IMR-90 (cell line): ENCODE data around the gene USP53. TPM values are rescaled to one million over a fixed set of nuclear protein-coding genes. Genes with fewer than 3 reads are reported as not detected.
A peak's percentile ranks its signal among the peaks of the same experiment; 100 is the strongest.

Experiments
- ATAC-seq: fragments of 200-7000 bp; cut with Tn5 transposase; 2 replicates; pipeline ENCODE4 v1.9.1; 2020; ENCODE audit warnings: low read depth, mild to moderate bottlenecking, moderate library complexity
- BruUV-seq: library from RNA; stranded (reverse); fragments of 400-500 nt; replicated peaks from 2 replicates; lab custom pipeline; 2021; lab: Mats Ljungman, UMichigan
- CTCF ChIA-PET: fragments of 300-600 bp; formaldehyde crosslinking; extraction: SDS; loops from one replicate; lab custom pipeline; 2021; ENCODE audit warnings: antibody characterized with exemption; lab: Yijun Ruan, JAX
- POLR2A ChIA-PET: fragments of 300-600 bp; sonication (Branson Sonifier 250); formaldehyde crosslinking; loops from one replicate; lab custom pipeline; 2022; ENCODE audit warnings: antibody characterized with exemption; ENCODE audit not compliant: unreplicated experiment; lab: Charles Lee
- DNase-seq: peaks from one replicate; pipeline ENCODE4 v3.0.0; 2013
- H2AFZ ChIP-seq: replicated peaks from 2 replicates; pipeline ENCODE3; 2013; ENCODE audit warnings: low read length, mild to moderate bottlenecking; ENCODE audit not compliant: poor library complexity
- H2AK5ac ChIP-seq: 2 replicates; pipeline ENCODE4 v1.6.1; 2013; ENCODE audit warnings: low read depth, low read length, inconsistent platforms
- H2AK9ac ChIP-seq: replicated peaks from 2 replicates; pipeline ENCODE3; 2013; ENCODE audit warnings: mild to moderate bottlenecking, low read depth, low read length, moderate library complexity; ENCODE audit not compliant: poor library complexity
- H2BK120ac ChIP-seq: 2 replicates; pipeline ENCODE4 v1.6.1; 2013; ENCODE audit warnings: low read depth, low read length, inconsistent platforms
- H2BK15ac ChIP-seq: 3 replicates; pipeline ENCODE4 v1.6.1; 2013; ENCODE audit warnings: low read depth, low read length, inconsistent platforms
- H2BK20ac ChIP-seq: 2 replicates; pipeline ENCODE4 v1.6.1; 2013; ENCODE audit warnings: low read depth, mild to moderate bottlenecking, inconsistent platforms, low read length, moderate library complexity
- H2BK5ac ChIP-seq: 2 replicates; pipeline ENCODE4 v1.6.1; 2013; ENCODE audit warnings: mild to moderate bottlenecking, low read depth, low read length, inconsistent platforms; ENCODE audit not compliant: poor library complexity, severe bottlenecking
- H3K14ac ChIP-seq: replicated peaks from 2 replicates; pipeline ENCODE4 v1.6.1; 2013; ENCODE audit warnings: low read depth, low read length, inconsistent platforms
- H3K18ac ChIP-seq: 2 replicates; pipeline ENCODE4 v1.6.1; 2013; ENCODE audit warnings: low read depth, low read length, control low read depth
- H3K23ac ChIP-seq: 2 replicates; pipeline ENCODE4 v1.6.1; 2013; ENCODE audit warnings: low read depth, low read length, inconsistent platforms
- H3K27ac ChIP-seq: 2 replicates; pipeline ENCODE4 v1.5.1; 2013; ENCODE audit warnings: mild to moderate bottlenecking, control low read depth, low read length; ENCODE audit not compliant: insufficient read depth
- H3K27me3 ChIP-seq: 2 replicates; pipeline ENCODE4 v1.6.1; 2013; ENCODE audit warnings: low read length; ENCODE audit not compliant: control insufficient read depth, insufficient read depth
- H3K36me3 ChIP-seq: 2 replicates; pipeline ENCODE4 v1.6.1; 2013; ENCODE audit warnings: low read length, mixed read lengths; ENCODE audit not compliant: control insufficient read depth, insufficient read depth
- H3K4ac ChIP-seq: 2 replicates; pipeline ENCODE4 v1.6.1; 2013; ENCODE audit warnings: low read depth, low read length, inconsistent platforms
- H3K4me1 ChIP-seq: 2 replicates; pipeline ENCODE4 v1.6.1; 2013; ENCODE audit warnings: low read length, mixed read lengths; ENCODE audit not compliant: control insufficient read depth, insufficient read depth
- H3K4me2 ChIP-seq: 2 replicates; pipeline ENCODE4 v1.6.1; 2013; ENCODE audit warnings: low read depth, mild to moderate bottlenecking, control low read depth, low read length, moderate library complexity
- H3K4me3 ChIP-seq: 2 replicates; pipeline ENCODE4 v1.5.1; 2013; ENCODE audit warnings: low read depth, mild to moderate bottlenecking, control low read depth, low read length, moderate library complexity; ENCODE audit not compliant: insufficient read depth
- H3K56ac ChIP-seq: 2 replicates; pipeline ENCODE4 v1.6.1; 2013; ENCODE audit warnings: low read length, inconsistent platforms; ENCODE audit not compliant: insufficient read depth; ENCODE audit errors: extremely low read depth
- H3K79me1 ChIP-seq, 2 experiments: 2 replicates each; pipeline ENCODE4 v1.6.1; 2013; ENCODE audit warnings: low read length in 2 of 2, inconsistent platforms in 1 of 2, low read depth in 1 of 2
- H3K9ac ChIP-seq: 2 replicates; pipeline ENCODE4 v1.6.1; 2013; ENCODE audit warnings: low read depth, low read length, control low read depth
- H3K9me1 ChIP-seq: 2 replicates; pipeline ENCODE4 v1.6.1; 2013; ENCODE audit warnings: low read length, inconsistent platforms; ENCODE audit not compliant: insufficient read depth
- H3K9me3 ChIP-seq: 2 replicates; pipeline ENCODE4 v1.6.1; 2013; ENCODE audit warnings: low read length; ENCODE audit not compliant: control insufficient read depth, insufficient read depth
- H4K20me1 ChIP-seq: 2 replicates; pipeline ENCODE4 v1.6.1; 2013; ENCODE audit warnings: low read length, inconsistent platforms; ENCODE audit not compliant: insufficient read depth
- H4K5ac ChIP-seq: 2 replicates; pipeline ENCODE4 v1.6.1; 2013; ENCODE audit warnings: mild to moderate bottlenecking, low read depth, low read length, control low read depth
- H4K8ac ChIP-seq, 2 experiments: 2 replicates each; pipeline ENCODE4 v1.6.1; 2013; ENCODE audit warnings: low read depth in 2 of 2, low read length in 2 of 2, control low read depth in 1 of 2, inconsistent platforms in 1 of 2
- H4K91ac ChIP-seq: 2 replicates; pipeline ENCODE4 v1.6.1; 2013; ENCODE audit warnings: low read depth, low read length, inconsistent platforms; ENCODE audit not compliant: insufficient read depth
- MAFK ChIP-seq: IDR thresholded peaks from 2 replicates; pipeline ENCODE4 v1.6.1; 2012; ENCODE audit warnings: low read depth, low read length, improper control_type of control experiment
- NFE2L2 ChIP-seq: fragments of 150-350 bp; IDR thresholded peaks from 2 replicates; pipeline ENCODE4 v1.6.1; 2016; ENCODE audit warnings: low read depth, mild to moderate bottlenecking, low read length
- WGBS, 2 experiments: methylation state at CpG; one replicate each; pipeline versions ENCODE4 v1.1.5 to v1.1.7; 2013; ENCODE audit warnings: missing lambda C conversion rate in 2 of 2; ENCODE audit not compliant: insufficient read length in 1 of 2; ENCODE audit errors: extremely low coverage in 2 of 2; 5-methylcytosine and 5-hydroxymethylcytosine counted together
- dilution Hi-C: fragments of 300-500 bp; cut with HindIII; formaldehyde crosslinking; loops from one replicate; pipeline ENCODE4 v1.14.3; 2018; ENCODE audit warnings: low sequenced_read_pairs; ENCODE audit not compliant: unreplicated experiment
- in situ Hi-C: fragments of 300-500 bp; cut with MboI; formaldehyde crosslinking; loops from 3 replicates; pipeline ENCODE4 v1.14.3; 2019; ENCODE audit warnings: low sequenced_read_pairs, inconsistent platforms, mixed read lengths
- intact Hi-C: fragments of 100-400 bp; cut with micrococcal nuclease; formaldehyde crosslinking; loops from 2 replicates; pipeline ENCODE4 v1.10.0; 2022
- polyA plus RNA-seq, 3 experiments: library from polyadenylated mRNA; depleted of rRNA; stranded (reverse); fragments of >200 nt; gene quantifications; 2 replicates each; pipeline ENCODE4 v1.2.3, GENCODE V29; 2012; ENCODE audit warnings: low replicate concordance in 1 of 3
- total RNA-seq: library from RNA; depleted of rRNA; stranded (reverse); fragments of >200 nt; gene quantifications from 2 replicates; pipeline ENCODE4 v1.2.3, GENCODE V29; 2012

Gene USP53
- total and polyA plus RNA-seq, 2 of the 4 experiments (the other 2 are of a cell fraction): 11.2 to 24.0 TPM

DNA sequence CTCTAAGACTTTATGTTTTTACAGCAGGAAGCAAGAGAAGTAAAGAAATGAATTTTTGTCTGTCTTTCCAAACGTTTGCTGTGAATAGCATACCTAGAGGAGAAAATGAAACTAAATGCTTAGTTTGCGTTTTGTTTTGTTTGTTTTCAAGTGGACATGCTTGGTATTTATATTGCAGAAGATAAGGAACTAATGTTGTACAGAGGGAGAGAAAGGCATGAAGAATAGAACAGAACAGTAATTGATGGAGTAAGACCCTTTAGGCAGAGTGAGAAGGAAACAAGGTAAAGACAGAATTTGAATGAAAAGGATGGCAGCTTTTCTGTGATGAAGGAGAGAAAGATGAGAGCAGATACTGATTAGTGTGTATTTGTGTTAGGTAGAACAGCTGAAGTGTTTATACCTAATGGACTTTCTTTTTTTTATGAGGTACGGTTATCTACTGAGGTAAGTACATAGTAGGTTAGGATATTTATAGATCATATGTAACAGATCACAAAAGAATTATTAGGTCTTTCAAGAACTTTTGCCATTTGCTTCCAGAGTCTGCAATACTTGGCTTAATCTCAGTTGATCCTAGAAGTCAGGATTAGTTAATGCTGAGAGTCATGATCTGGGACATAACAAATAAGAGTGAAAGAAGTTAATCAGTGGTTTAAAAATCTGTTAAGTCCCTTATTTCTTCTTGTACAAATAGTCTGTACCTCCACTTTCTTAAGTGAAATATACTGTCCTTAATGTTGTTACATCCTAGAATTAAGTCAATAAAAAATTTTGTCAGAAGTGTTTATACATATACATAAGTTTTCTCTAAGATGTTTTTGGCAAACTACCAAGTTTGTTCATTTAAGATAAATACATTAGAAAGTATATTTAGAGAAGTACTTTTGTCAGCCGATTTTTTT is 72.6 kb downstream of the USP53 start:
- Histone ChIP-seq H4K20me1 (no peaks in the 10 kb centered on the region), H2AK5ac (no peak overlapping the region), H2AK9ac (no peak overlapping the region), H2AFZ (no peak overlapping the region), H4K8ac (peak overlapping the region in 1 of 2 experiments; percentile 25; a peak in 1 of 4 replicates), H2BK20ac (peak overlapping the region; percentile 40; the same call in 1 of the 2 replicates), H3K4me3 (peak overlapping the region; percentile 37; the same call in 1 of the 2 replicates), H2BK120ac (peak overlapping the region; percentile 36; the same call in 1 of the 2 replicates), H3K36me3 (peaks cover 3% of the 10 kb centered on the region; the same call in 1 of the 2 replicates), H2BK5ac (peak overlapping the region; percentile 75), H3K9me3 (no peaks in the 10 kb centered on the region), H3K4me1 (no peaks in the 10 kb centered on the region), H3K9me1 (no peaks in the 10 kb centered on the region), H3K9ac (peak overlapping the region; percentile 29; the same call in 1 of the 2 replicates), H3K4ac (no peak overlapping the region; the same call in 1 of the 2 replicates), H3K14ac (no peak overlapping the region; the same call in 1 of the 2 replicates), H3K27me3 (no peaks in the 10 kb centered on the region), H3K27ac (peak overlapping the region; percentile 37; the same call in 1 of the 2 replicates), H4K5ac (peak overlapping the region; percentile 70; the same call in 1 of the 2 replicates), H3K4me2 (peak overlapping the region; percentile 96; the same call in 1 of the 2 replicates), H3K56ac (0 out of 2 replicates have a peak overlapping the region, but pooled peaks have one; percentile 17), H2BK15ac (0 out of 3 replicates have a peak overlapping the region, but pooled peaks have one; percentile 12), H3K18ac (peak overlapping the region; percentile 6; the same call in 1 of the 2 replicates), H3K23ac (peak overlapping the region; percentile 47; the same call in 1 of the 2 replicates), H3K79me1 (peaks cover 5 to 11% of the 10 kb centered on the region in 2 experiments; a peak in 2 of 4 replicates), H4K91ac (peak overlapping the region; percentile 21; the same call in 1 of the 2 replicates)
- 7% methylated on average over 2 of the region's 4 CpGs; no CpG with 5 or more reads in 1 of the 2 experiments for WGBS, 2 experiments
- POLR2A ChIA-PET: no interaction called here
- dilution Hi-C loops (no loop called here), in situ Hi-C loops (loop anchor here (5.0 kb wide), 1 partner anchor 243 kb away; no protein-coding TSS in a partner anchor), intact Hi-C loops (loop anchor here (2.0 kb wide), 1 partner anchor 72 kb away; the partner anchor contains the start of gene USP53)
- BruUV-seq: no TSS peak
- ATAC-seq (peak; percentile 78), DNase-seq (peak; percentile 34)
- CTCF ChIA-PET: no interaction called here
- TF ChIP-seq MAFK (peak; percentile 88), NFE2L2 (no peak)
